Prostate gland (tissue), 2 donors: ENCODE results near the gene MOK. TPM values are rescaled to one million over a fixed set of nuclear protein-coding genes. Genes with fewer than 3 reads are reported as not detected.

ENCODE experiments used
- DNase-seq: peaks from one replicate; pipeline ENCODE4 v3.0.0-alpha.2; 2019; ENCODE audit warnings: low spot score
- H3K27ac ChIP-seq, 2 donors: fragments of 200-600 bp; sonication (generic); 2 replicates each; pipeline ENCODE4 v1.5.1; 2017 to 2019
- H3K27me3 ChIP-seq: fragments of 200-600 bp; sonication (generic); replicated peaks from 2 replicates; pipeline ENCODE4 v1.5.1; 2019; ENCODE audit not compliant: insufficient read depth
- H3K36me3 ChIP-seq, 2 donors: fragments of 200-600 bp; sonication (generic); 1 replicate in 1 of 2; 2 replicates in 1 of 2; pipeline versions ENCODE4 v1.5.1 to v1.8.1; 2017 to 2019
- H3K4me1 ChIP-seq: fragments of 200-600 bp; sonication (generic); replicated peaks from 2 replicates; pipeline ENCODE4 v1.5.1; 2019
- H3K4me3 ChIP-seq, 2 donors: fragments of 200-600 bp; sonication (generic); 2 replicates each; pipeline ENCODE4 v1.5.1; 2017 to 2019
- H3K9me3 ChIP-seq: fragments of 200-600 bp; sonication (generic); 2 replicates; pipeline ENCODE4 v1.5.1; 2017
- POLR2A ChIP-seq: fragments of 450-650 bp; IDR thresholded peaks from one replicate; pipeline ENCODE4 v1.6.1; 2016; ENCODE audit warnings: antibody characterized with exemption, mild to moderate bottlenecking
- POLR2AphosphoS5 ChIP-seq: sonication (generic); formaldehyde crosslinking; IDR thresholded peaks from one replicate; pipeline ENCODE4 v1.6.1; 2017; ENCODE audit warnings: antibody characterized with exemption
- WGBS: methylation state at CpG from one replicate; pipeline ENCODE4 v1.1.5; 2018; 5-methylcytosine and 5-hydroxymethylcytosine counted together
- intact Hi-C: fragments of 100-400 bp; cut with DNase I; formaldehyde crosslinking; loops from one replicate; pipeline ENCODE4 v1.14.2; 2022
- total RNA-seq, 2 donors: library from RNA; depleted of rRNA; stranded (reverse); fragments of >200 nt; gene quantifications; one replicate each; pipeline ENCODE4 v1.1.0, GENCODE V29; 2016
- TF ChIP-seq, protein P1 (sequence below), 4 experiments: fragments of 200-600 bp in 2 of 4; fragments of 450-650 bp in 2 of 4; sonication (generic) in 2 of 4; IDR thresholded peaks; 1 replicate in 3 of 4; 2 replicates in 1 of 4; pipeline ENCODE4 v1.5.1; 2016 to 2019; ENCODE audit warnings: antibody characterized with exemption in 4 of 4, mild to moderate bottlenecking in 2 of 4, moderate library complexity in 2 of 4

MOK gene
- total RNA-seq, 2 donors from 2014 or later, result 17.8 to 95.5 TPM

DNA sequence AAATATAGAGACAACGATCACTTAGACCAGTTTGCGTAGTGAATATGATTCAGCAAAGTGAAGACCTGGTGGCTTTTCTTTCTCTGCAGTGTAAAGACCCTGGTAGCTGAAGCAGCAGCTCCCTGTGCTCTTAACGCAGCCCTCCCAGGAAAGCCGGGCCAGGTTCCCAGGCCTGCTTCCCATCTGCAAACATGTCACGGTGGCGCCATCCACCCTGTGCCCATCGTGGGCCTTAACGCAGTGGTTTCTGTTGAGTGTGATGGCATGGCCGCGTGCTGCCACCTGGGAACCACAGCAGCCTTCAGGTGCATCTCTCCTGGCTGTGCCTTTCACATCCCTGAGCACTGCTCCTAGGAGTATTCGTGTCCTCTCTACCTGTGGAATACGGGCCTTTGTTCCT is 93.7 kb downstream of the MOK start:
- no peaks in the 10 kb centered on the region for H3K36me3 ChIP-seq
- 88% methylated on average over 12 of the region's 12 CpGs for WGBS
- TF ChIP-seq POLR2AphosphoS5 (no peak), POLR2A (no peak)
- TF ChIP-seq, protein P1, sequence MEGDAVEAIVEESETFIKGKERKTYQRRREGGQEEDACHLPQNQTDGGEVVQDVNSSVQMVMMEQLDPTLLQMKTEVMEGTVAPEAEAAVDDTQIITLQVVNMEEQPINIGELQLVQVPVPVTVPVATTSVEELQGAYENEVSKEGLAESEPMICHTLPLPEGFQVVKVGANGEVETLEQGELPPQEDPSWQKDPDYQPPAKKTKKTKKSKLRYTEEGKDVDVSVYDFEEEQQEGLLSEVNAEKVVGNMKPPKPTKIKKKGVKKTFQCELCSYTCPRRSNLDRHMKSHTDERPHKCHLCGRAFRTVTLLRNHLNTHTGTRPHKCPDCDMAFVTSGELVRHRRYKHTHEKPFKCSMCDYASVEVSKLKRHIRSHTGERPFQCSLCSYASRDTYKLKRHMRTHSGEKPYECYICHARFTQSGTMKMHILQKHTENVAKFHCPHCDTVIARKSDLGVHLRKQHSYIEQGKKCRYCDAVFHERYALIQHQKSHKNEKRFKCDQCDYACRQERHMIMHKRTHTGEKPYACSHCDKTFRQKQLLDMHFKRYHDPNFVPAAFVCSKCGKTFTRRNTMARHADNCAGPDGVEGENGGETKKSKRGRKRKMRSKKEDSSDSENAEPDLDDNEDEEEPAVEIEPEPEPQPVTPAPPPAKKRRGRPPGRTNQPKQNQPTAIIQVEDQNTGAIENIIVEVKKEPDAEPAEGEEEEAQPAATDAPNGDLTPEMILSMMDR (IDR thresholded peaks at IDR 0.05), result no peak
- intact Hi-C loops, result no loop called here
- no peak overlapping the region for H3K27ac ChIP-seq
- no peaks in the 10 kb centered on the region for H3K27me3 ChIP-seq
- H3K4me3 ChIP-seq, result no peak overlapping the region
- no peak for DNase-seq
- H3K4me1 ChIP-seq, result peaks cover 6% of the 10 kb centered on the region
- no peaks in the 10 kb centered on the region for H3K9me3 ChIP-seq

DNA sequence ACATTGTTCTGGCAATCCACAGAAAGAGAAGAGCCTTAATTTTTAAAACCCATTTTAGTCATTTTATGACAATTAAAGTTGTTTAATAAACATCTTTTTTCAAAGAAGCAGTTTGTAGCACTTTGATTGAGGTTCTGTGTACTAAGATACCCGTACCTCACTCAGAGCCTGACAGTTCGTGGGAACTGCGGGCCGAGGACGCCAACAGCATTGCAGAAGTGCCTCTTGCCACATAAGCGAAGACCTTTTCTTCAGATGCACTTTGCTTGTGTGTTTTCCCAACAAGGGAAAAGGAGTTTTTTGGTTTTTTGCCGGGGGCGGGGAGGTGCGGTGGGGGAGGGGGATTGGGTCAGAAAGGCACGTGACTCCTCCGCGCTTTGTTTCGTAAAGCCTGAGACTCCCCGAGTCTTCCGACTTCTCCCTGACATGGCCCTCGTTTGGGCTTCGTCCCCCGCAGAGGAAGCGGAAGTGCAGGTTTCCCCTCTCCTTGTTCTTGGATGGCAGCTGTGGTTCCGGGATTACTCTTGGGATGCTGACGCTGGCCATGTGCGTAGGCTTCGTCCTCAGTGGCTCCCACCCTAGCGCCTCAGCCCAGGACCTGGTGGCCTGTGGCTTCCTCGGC is 94.4 kb downstream of the MOK start:
- Histone ChIP-seq H3K4me3 (no peak overlapping the region), H3K9me3 (no peaks in the 10 kb centered on the region), H3K27ac (no peak overlapping the region), H3K4me1 (peaks cover 3% of the 10 kb centered on the region), H3K36me3 (no peaks in the 10 kb centered on the region), H3K27me3 (no peaks in the 10 kb centered on the region)
- TF ChIP-seq POLR2A, result no peak
- TF ChIP-seq POLR2AphosphoS5, result no peak
- TF ChIP-seq, protein P1 (IDR thresholded peaks at IDR 0.05), result no peak
- DNase-seq, result no peak
- intact Hi-C loops, result no loop called here
- 90% methylated on average over 25 of the region's 25 CpGs for WGBS

DNA sequence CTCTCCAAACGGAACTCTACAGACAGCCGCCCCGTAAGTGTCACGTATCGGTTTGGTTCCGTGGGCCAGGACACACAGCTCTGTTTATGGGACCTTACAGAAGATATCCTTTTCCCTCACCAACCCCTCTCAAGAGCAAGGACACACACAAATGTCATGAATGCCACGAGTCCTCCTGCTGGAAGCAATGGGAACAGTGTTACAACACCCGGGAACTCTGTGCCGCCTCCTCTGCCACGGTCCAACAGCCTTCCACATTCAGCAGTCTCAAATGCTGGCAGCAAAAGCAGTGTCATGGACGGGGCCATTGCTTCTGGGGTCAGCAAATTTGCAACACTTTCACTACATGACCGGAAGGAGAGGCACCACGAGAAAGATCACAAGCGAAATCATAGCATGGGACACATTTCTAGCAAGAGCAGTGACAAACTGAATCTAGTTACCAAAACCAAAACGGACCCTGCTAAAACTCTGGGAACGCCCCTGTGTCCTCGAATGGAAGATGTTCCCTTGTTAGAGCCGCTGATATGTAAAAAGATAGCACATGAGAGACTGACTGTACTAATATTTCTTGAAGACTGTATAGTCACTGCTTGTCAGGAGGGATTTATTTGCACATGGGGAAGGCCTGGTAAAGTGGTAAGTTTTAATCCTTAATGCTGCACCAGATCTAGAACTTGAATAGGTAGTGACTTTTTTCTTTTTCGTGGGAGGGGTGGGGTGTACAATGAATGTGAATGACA is 95.6 kb downstream of the MOK start:
- H3K27ac ChIP-seq, result no peak overlapping the region
- intact Hi-C loops, result no loop called here
- H3K4me3 ChIP-seq, result no peak overlapping the region
- WGBS, result 75% methylated on average over 19 of the region's 19 CpGs
- no peaks in the 10 kb centered on the region for H3K36me3 ChIP-seq
- no peaks in the 10 kb centered on the region for H3K27me3 ChIP-seq
- H3K4me1 ChIP-seq, result no peaks in the 10 kb centered on the region
- TF ChIP-seq POLR2A (no peak), POLR2AphosphoS5 (no peak)
- TF ChIP-seq, protein P1 (IDR thresholded peaks at IDR 0.05), result no peak
- H3K9me3 ChIP-seq, result no peaks in the 10 kb centered on the region
- DNase-seq, result no peak

DNA sequence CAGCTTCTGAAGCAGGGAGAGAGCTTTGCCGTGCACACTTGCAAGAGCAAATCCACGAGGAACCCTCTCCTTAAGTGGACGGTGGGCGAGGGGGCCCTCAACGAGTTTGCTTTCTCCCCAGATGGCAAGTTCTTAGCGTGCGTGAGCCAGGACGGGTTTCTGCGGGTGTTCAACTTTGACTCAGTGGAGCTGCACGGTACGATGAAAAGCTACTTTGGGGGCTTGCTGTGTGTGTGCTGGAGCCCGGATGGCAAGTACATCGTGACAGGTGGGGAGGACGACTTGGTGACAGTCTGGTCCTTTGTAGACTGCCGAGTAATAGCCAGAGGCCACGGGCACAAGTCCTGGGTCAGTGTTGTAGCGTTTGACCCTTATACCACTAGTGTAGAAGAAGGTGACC is 96.2 kb downstream of the MOK start:
- intact Hi-C loops, result no loop called here
- WGBS, result 94% methylated on average over 17 of the region's 17 CpGs
- Histone ChIP-seq H3K36me3 (no peaks in the 10 kb centered on the region), H3K27me3 (no peaks in the 10 kb centered on the region), H3K9me3 (no peaks in the 10 kb centered on the region), H3K27ac (no peak overlapping the region), H3K4me3 (no peak overlapping the region), H3K4me1 (no peaks in the 10 kb centered on the region)
- no peak for TF ChIP-seq POLR2AphosphoS5
- TF ChIP-seq, protein P1 (IDR thresholded peaks at IDR 0.05), result no peak
- no peak for TF ChIP-seq POLR2A
- no peak for DNase-seq

DNA sequence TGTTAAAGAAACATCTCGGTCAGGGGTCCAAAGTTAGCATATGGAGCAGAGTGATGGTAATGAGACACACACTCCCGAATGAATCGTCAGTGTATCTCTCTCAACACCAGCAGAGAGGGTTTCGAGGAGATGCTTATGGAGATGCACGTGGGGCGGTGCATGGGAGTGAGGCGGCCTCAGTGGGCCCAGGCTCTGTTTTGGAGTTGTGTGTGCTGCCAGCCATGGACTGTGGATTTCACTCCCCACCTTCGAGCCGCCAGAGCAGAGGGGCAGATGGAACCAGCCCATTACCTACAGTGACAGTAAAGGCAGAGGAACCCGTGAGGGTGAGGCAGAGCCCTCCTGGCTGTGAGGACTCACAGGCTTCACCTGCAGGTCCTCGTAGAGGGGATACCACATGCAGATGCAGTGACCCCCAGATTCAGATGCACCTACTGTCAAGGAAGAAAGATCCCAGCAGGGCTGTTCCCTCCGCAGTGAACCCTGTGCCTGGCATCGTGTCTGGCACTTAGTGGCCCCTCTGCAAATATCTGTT is 97.1 kb downstream of the MOK start:
- no peaks in the 10 kb centered on the region for H3K36me3 ChIP-seq
- 93% methylated on average over 13 of the region's 13 CpGs for WGBS
- TF ChIP-seq POLR2AphosphoS5 (no peak), POLR2A (no peak)
- TF ChIP-seq, protein P1 (IDR thresholded peaks at IDR 0.05), result no peak
- H3K27ac ChIP-seq, result no peak overlapping the region
- no peaks in the 10 kb centered on the region for H3K27me3 ChIP-seq
- no peak for DNase-seq
- intact Hi-C loops, result no loop called here
- H3K9me3 ChIP-seq, result no peaks in the 10 kb centered on the region
- H3K4me1 ChIP-seq, result no peaks in the 10 kb centered on the region
- H3K4me3 ChIP-seq, result no peak overlapping the region
